ENCODE data around the gene SPECC1L.

Gene SPECC1L

GRCh38 chr22:24402460-24403192, 132.0 kb downstream of the SPECC1L start:
- peak; percentile 61 to 78 for DNase-seq

- DNase-seq: no peak
Measured at GRCh38 chr22:24403346-24403745, 132.7 kb downstream of the SPECC1L start.

GRCh38 chr22:24404561-24405275, 134.1 kb downstream of the SPECC1L start:
- no peak for DNase-seq

- no peak for DNase-seq
Measured at GRCh38 chr22:24405631-24406321, 135.1 kb downstream of the SPECC1L start.

- peak; percentile 17 to 46 for DNase-seq
Measured at GRCh38 chr22:24406322-24407277, 136.0 kb downstream of the SPECC1L start.

GRCh38 chr22:24407278-24407665, 136.6 kb downstream of the SPECC1L start:
- peak in 1 of 2 experiments; percentile 46 for DNase-seq

GRCh38 chr22:24407884-24408283, 137.3 kb downstream of the SPECC1L start:
- DNase-seq: no peak

- DNase-seq: no peak
Measured at GRCh38 chr22:24408630-24409029, 138.0 kb downstream of the SPECC1L start.

GRCh38 chr22:24409707-24410106, 139.1 kb downstream of the SPECC1L start:
- DNase-seq: no peak

GRCh38 chr22:24410110-24410856, 139.7 kb downstream of the SPECC1L start:
- DNase-seq: no peak

GRCh38 chr22:24411256-24412004, 140.8 kb downstream of the SPECC1L start:
- DNase-seq: no peak

GRCh38 chr22:24412274-24412673, 141.6 kb downstream of the SPECC1L start:
- DNase-seq: no peak

GRCh38 chr22:24413271-24413670, 142.6 kb downstream of the SPECC1L start:
- DNase-seq: no peak

- no peak for DNase-seq
Measured at GRCh38 chr22:24413736-24414385, 143.2 kb downstream of the SPECC1L start.

GRCh38 chr22:24414523-24414922, 143.9 kb downstream of the SPECC1L start:
- no peak for DNase-seq

GRCh38 chr22:24414984-24415945, 144.6 kb downstream of the SPECC1L start:
- no peak for DNase-seq

GRCh38 chr22:24416095-24416494, 145.5 kb downstream of the SPECC1L start:
- DNase-seq: no peak

GRCh38 chr22:24416611-24417010, 146.0 kb downstream of the SPECC1L start:
- no peak for DNase-seq

GRCh38 chr22:24417200-24417599, 146.6 kb downstream of the SPECC1L start:
- no peak for DNase-seq

Measured in Kasumi-1 (cell line).